NT2/D1 (cell line): Measurements from ENCODE around the gene KRT31.

Experiments used
- SUZ12 ChIP-seq: IDR thresholded peaks from 2 replicates; pipeline ENCODE4 v1.6.1; 2011; ENCODE audit not compliant: insufficient read length, insufficient read depth; ENCODE audit errors: extremely low read depth
- YY1 ChIP-seq: IDR thresholded peaks from 2 replicates; pipeline ENCODE4 v1.6.1; 2011; ENCODE audit not compliant: insufficient read length, insufficient read depth
- ZNF274 ChIP-seq: IDR thresholded peaks from 2 replicates; pipeline ENCODE4 v1.6.1; 2011; ENCODE audit warnings: mild to moderate bottlenecking, low read depth, low read length

DNA sequence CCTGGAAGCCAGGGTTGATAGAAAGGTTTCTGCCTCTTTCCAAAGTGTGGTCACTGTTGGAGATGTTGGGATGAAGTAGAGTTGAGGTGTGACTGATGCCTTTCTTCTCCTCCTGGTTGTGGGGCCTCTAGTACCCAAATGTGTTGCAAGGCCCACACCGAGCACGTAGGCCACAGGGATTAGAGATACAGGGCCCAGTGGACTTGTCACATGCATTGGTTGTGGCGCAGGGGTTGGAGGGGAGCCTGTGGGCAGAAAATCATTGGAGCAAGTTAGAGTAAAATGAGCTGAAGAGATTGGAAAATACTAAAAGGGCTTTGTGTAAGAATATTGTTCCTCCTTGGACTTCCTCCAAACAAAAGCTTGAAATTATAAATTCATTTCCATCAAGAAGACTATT, 51.4 kb downstream of the KRT31 start:
- TF ChIP-seq YY1 (no peak), SUZ12 (no peak), ZNF274 (no peak)
